ENCODE data around the gene PIEZO2.

PIEZO2 gene

DNA sequence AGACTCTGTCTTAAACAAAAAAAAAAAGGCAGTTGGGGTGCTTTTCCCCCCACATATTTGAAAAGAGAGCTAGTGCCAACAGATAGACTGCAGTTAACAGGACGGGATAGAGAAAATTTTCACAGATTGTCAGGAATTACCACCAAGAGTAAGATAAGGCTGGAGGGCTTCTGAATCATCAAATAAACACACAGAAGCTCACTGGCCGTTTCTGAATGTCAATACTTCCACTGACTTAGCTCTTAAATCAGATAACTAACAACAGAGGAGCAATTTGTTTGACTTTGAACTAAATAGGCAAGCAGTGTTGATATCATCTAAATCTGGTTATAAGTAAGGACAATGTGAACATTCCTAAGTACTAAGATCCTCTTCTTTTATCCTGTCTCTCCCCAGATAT is 34.7 kb downstream of the PIEZO2 start:
- no peaks in the 10 kb centered on the region for H3K36me3 Mint-ChIP-seq (ENCODE audit: insufficient read depth)
- H3K9me3 Mint-ChIP-seq = peaks cover 0 to 2% of the 10 kb centered on the region in 2 donors
- H3K27ac Mint-ChIP-seq = no peak overlapping the region
- no peak for DNase-seq
- H3K4me1 Mint-ChIP-seq (ENCODE audit: low read depth in 2 of 2) = no peaks in the 10 kb centered on the region
- H3K4me3 Mint-ChIP-seq = no peak overlapping the region
- no peaks in the 10 kb centered on the region for H3K27me3 Mint-ChIP-seq
- no peak for ATAC-seq (replicated peaks)

DNA sequence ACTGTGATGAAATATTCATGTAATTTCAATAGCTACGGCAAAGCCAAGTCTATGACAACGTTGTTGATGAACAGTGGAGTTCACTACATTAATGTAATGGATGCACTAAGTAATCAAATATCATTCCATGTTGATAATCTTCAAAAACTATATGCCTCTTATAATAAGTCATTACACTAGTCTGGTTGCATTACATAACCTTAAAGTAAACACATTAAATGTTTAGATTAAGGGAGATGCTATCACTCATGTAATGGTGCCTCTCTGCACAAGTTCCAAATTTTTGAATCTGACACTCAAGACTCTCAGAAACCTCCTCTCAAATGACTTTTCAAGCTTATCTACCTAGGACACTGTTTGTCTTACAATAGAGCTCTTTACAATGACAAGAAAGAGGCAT is 35.4 kb downstream of the PIEZO2 start:
- no peak overlapping the region for H3K4me3 Mint-ChIP-seq
- no peaks in the 10 kb centered on the region for H3K4me1 Mint-ChIP-seq (ENCODE audit: low read depth in 2 of 2)
- DNase-seq (no peak), ATAC-seq (replicated peaks) (no peak)
- H3K36me3 Mint-ChIP-seq (ENCODE audit: insufficient read depth) = no peaks in the 10 kb centered on the region
- H3K27me3 Mint-ChIP-seq = no peaks in the 10 kb centered on the region
- peaks cover 0 to 2% of the 10 kb centered on the region in 2 donors for H3K9me3 Mint-ChIP-seq
- no peak overlapping the region for H3K27ac Mint-ChIP-seq

DNA sequence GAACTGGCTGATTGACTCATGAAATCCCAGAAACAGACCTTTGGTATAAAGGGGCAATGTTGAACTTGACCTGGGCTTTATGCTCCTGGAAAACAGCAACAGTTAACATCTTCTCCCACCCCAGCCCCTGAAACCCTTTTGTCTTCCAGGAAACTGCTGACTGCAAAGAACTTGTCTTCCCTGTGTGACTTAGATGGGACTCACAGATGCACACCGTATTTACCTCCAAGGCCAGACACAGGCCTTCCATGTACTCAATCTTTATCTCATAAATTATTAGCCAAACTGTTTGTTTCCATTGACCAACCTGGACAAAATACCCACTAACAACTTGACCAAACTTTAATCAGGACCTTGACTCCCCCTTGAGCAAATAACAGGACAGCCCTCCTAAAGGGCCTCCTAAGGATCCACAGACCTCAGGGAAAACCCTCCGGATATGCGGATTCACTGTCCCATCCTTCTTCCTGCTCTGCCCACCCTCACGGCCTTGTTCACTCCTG is 36.3 kb downstream of the PIEZO2 start:
- peaks cover 0 to 2% of the 10 kb centered on the region in 2 donors for H3K9me3 Mint-ChIP-seq
- H3K27me3 Mint-ChIP-seq = no peaks in the 10 kb centered on the region
- H3K4me1 Mint-ChIP-seq (ENCODE audit: low read depth in 2 of 2) = no peaks in the 10 kb centered on the region
- no peak overlapping the region for H3K4me3 Mint-ChIP-seq
- DNase-seq = no peak
- no peaks in the 10 kb centered on the region for H3K36me3 Mint-ChIP-seq (ENCODE audit: insufficient read depth)
- ATAC-seq (replicated peaks) = no peak
- H3K27ac Mint-ChIP-seq = no peak overlapping the region

DNA sequence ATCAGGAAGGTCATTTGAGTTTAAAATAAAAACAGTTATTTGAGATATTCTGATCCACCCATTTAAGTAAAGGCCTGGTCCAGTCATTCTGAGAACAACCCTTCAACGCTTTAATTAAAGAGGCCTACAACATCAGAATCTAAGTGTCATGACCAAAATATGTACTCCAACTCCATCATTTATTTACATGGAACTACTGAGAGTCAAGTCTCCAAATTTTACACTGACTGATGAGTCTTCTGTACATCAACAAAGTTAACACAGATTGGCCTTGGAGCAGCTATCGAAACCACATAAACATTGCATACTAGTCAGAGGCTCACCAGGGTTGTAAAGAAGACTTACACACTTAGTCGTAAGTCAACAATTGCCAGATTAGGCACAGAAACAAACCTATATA is 37.1 kb downstream of the PIEZO2 start:
- Mint-ChIP-seq H3K4me1 (ENCODE audit: low read depth in 2 of 2) (no peaks in the 10 kb centered on the region), H3K4me3 (no peak overlapping the region), H3K27ac (no peak overlapping the region), H3K27me3 (no peaks in the 10 kb centered on the region), H3K9me3 (peaks cover 0 to 3% of the 10 kb centered on the region in 2 donors), H3K36me3 (ENCODE audit: insufficient read depth) (no peaks in the 10 kb centered on the region)
- DNase-seq (no peak), ATAC-seq (replicated peaks) (no peak)

DNA sequence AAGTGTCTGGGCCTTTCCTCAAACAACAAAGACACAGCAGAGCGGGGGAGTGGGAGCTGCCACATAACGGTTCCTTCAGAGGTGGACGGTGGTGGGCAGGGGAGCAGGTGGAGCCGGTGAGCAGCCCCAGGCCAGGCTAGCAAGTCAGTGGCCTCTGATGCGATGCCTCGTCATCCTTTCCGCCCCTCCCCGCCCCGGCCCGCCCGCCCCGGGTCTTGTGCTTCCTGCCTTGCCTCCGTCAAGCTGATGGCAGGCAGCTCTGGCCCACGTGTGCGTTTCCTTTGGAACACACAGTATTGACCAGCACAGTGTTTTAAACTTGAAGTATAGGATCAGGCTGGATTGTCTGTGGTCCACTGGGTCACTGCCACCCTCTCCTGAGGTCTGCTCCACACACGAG is 38.9 kb downstream of the PIEZO2 start:
- Mint-ChIP-seq H3K9me3 (peaks cover 0 to 3% of the 10 kb centered on the region in 2 donors), H3K27me3 (no peaks in the 10 kb centered on the region), H3K36me3 (ENCODE audit: insufficient read depth) (no peaks in the 10 kb centered on the region), H3K27ac (no peak overlapping the region), H3K4me3 (no peak overlapping the region), H3K4me1 (ENCODE audit: low read depth in 2 of 2) (no peaks in the 10 kb centered on the region)
- no peak for DNase-seq
- no peak for ATAC-seq (replicated peaks)

DNA sequence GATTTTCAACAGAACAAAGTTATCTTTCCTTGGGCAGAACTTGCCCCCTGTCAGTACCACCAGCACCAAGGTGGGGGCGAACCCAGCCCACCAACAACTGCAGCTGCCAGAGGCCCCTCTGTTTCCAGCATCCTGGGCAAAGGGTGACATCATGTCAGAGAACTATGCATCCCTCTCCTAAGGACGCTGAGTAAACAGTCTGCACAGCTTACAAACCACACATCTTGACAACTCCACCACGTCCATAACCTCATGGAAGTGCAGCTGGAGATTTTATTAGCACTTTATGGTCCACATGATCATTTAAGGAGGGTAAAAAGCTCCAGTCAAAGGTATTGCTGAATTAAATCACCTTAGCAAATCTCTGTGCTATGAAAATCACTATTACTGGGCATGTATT is 40.4 kb downstream of the PIEZO2 start:
- DNase-seq (no peak), ATAC-seq (replicated peaks) (no peak)
- H3K27ac Mint-ChIP-seq = no peak overlapping the region
- H3K27me3 Mint-ChIP-seq = no peaks in the 10 kb centered on the region
- H3K4me1 Mint-ChIP-seq (ENCODE audit: low read depth in 2 of 2) = no peaks in the 10 kb centered on the region
- H3K9me3 Mint-ChIP-seq = peaks cover 0 to 3% of the 10 kb centered on the region in 2 donors
- no peaks in the 10 kb centered on the region for H3K36me3 Mint-ChIP-seq (ENCODE audit: insufficient read depth)
- no peak overlapping the region for H3K4me3 Mint-ChIP-seq

DNA sequence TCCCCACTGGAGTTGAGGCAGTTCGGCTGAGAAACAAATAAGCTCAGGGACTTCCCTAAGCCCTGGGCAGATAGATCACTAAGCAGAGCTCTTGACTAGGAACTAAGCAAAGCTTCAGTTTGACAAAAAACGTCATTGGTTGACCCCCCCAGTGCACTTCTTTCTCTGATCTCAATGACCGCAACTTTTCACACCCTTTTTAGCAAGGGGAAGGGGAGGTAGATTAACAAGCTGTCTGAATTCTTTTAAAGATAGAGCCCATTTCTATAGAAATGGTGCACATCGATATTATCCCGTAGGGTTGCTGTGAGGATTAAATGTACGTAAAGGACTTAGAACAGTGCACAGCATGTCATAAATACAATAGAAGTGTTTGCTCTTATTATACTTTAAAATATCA is 42.5 kb downstream of the PIEZO2 start:
- H3K4me1 Mint-ChIP-seq (ENCODE audit: low read depth in 2 of 2) = no peaks in the 10 kb centered on the region
- no peak for DNase-seq
- H3K27me3 Mint-ChIP-seq = no peaks in the 10 kb centered on the region
- no peak overlapping the region for H3K4me3 Mint-ChIP-seq
- no peak overlapping the region for H3K27ac Mint-ChIP-seq
- peaks cover 0 to 3% of the 10 kb centered on the region in 2 donors for H3K9me3 Mint-ChIP-seq
- no peaks in the 10 kb centered on the region for H3K36me3 Mint-ChIP-seq (ENCODE audit: insufficient read depth)
- no peak for ATAC-seq (replicated peaks)

DNA sequence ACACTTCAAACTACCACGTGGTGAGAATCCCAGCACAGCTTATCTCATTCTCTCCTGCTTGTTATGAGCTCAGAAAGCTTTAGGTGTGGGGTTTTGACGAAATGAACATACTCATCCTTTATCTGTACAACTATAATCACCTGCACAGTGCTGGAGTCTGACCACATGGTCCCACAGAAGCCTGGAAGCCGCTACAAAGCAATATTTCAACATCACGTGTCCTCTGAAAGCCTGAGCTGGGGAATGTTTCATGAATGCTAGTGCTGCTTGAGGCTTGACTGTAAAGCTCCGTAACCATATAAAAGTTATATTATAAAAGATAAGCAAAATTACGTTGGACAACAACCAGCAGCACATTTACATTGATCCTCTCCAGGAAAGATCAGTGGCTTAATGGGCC is 43.9 kb downstream of the PIEZO2 start:
- Mint-ChIP-seq H3K9me3 (peaks cover 0 to 1% of the 10 kb centered on the region in 2 donors), H3K27me3 (no peaks in the 10 kb centered on the region), H3K36me3 (ENCODE audit: insufficient read depth) (no peaks in the 10 kb centered on the region), H3K4me3 (no peak overlapping the region), H3K27ac (no peak overlapping the region), H3K4me1 (ENCODE audit: low read depth in 2 of 2) (no peaks in the 10 kb centered on the region)
- ATAC-seq (replicated peaks) = no peak
- no peak for DNase-seq

DNA sequence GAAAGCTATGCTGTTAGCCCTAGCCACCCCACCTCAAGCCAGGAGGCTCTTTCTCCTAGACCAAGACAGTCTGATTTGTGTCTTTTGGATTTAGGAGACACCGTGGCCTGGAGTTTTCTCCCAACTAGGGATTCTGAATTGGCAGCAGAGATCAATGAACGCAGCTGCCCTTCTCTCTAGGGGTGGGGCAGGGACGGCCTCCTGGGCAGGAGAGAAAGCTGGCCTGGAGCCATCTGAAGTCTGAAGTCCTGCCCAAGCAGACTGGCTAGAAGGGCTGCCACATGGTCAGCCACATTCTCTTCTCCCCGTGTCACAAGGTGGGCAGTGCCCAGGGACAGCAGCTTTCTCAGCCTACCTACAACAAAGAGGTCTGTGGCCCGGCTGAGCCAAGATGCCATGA is 45.1 kb downstream of the PIEZO2 start:
- peaks cover 0 to 1% of the 10 kb centered on the region in 2 donors for H3K9me3 Mint-ChIP-seq

DNA sequence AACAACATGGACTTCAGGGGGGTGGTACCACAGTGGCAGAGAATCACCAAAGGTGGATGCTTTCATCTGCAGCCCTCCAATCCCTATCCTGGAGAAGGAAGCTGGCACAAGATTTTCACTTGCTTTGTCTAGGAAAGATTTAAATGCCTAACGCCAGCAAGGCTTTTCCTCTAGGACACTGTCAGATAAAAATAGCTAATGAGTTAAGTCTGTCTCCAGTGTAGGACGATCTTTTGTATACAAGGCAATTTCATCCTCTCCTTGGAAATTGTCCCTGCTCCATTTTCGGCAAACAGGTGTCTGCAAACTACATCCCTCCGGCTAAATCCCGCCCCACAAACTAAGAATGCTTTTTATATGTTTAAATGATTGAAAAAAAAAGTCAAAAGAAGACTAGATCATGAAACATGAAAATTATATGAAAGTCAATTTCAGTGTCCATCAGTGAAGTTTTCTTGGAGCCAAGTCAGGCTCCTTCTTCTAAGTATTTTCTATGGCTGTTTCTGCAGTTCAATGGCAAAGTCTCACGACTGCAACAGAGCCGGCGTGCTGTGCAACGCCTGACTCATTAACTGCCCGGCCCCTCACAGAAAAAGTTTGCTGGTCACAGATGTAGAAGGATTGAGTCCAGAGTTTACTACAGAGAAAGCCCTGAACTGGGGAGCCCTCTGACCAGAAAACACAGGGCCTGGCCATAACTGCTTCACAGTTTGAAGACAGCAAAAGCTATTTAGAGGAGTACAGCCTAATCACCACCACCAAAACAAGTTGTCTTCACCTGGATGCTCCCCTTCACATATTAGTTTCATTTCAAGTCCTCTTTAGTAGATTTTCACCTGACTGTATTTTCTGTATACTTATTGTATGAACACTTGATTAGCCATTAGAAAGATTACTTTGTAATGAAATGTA is 52.3 kb downstream of the PIEZO2 start:
- Mint-ChIP-seq H3K36me3 (ENCODE audit: insufficient read depth) (no peaks in the 10 kb centered on the region), H3K4me3 (no peak overlapping the region), H3K4me1 (ENCODE audit: low read depth in 2 of 2) (no peaks in the 10 kb centered on the region), H3K27ac (no peak overlapping the region), H3K27me3 (no peaks in the 10 kb centered on the region), H3K9me3 (no peaks in the 10 kb centered on the region)
- DNase-seq = no peak
- no peak for ATAC-seq (replicated peaks)

More for the DNA sequence above, 45.1 kb downstream of the PIEZO2 start:
- DNase-seq = no peak
- Mint-ChIP-seq H3K4me1 (ENCODE audit: low read depth in 2 of 2) (no peaks in the 10 kb centered on the region), H3K36me3 (ENCODE audit: insufficient read depth) (no peaks in the 10 kb centered on the region), H3K4me3 (no peak overlapping the region), H3K27ac (no peak overlapping the region), H3K27me3 (no peaks in the 10 kb centered on the region)
- no peak for ATAC-seq (replicated peaks)

DNA sequence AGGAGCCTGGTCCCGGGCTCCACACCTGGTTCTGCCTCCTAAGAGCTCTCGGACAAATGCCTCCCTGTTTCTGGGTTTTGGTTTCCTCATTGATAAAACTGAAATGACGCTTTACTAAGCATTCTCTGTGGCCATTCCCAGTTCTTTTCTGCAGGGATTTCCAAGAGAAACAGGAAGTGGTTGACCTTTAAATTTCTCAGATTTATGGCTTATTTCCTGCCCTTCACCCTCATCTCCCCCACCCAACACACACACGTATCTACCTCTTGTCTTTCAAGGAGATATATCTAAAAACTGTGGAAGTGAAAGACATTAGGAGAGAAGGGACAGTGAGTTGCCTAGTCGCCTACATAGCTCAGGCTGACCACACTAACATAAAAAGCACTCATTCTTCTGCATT is 53.0 kb downstream of the PIEZO2 start:
- H3K27ac Mint-ChIP-seq = no peak overlapping the region
- H3K4me1 Mint-ChIP-seq (ENCODE audit: low read depth in 2 of 2) = no peaks in the 10 kb centered on the region
- H3K4me3 Mint-ChIP-seq = no peak overlapping the region
- H3K27me3 Mint-ChIP-seq = no peaks in the 10 kb centered on the region
- no peak for DNase-seq
- H3K36me3 Mint-ChIP-seq (ENCODE audit: insufficient read depth) = no peaks in the 10 kb centered on the region
- no peak for ATAC-seq (replicated peaks)
- no peaks in the 10 kb centered on the region for H3K9me3 Mint-ChIP-seq

DNA sequence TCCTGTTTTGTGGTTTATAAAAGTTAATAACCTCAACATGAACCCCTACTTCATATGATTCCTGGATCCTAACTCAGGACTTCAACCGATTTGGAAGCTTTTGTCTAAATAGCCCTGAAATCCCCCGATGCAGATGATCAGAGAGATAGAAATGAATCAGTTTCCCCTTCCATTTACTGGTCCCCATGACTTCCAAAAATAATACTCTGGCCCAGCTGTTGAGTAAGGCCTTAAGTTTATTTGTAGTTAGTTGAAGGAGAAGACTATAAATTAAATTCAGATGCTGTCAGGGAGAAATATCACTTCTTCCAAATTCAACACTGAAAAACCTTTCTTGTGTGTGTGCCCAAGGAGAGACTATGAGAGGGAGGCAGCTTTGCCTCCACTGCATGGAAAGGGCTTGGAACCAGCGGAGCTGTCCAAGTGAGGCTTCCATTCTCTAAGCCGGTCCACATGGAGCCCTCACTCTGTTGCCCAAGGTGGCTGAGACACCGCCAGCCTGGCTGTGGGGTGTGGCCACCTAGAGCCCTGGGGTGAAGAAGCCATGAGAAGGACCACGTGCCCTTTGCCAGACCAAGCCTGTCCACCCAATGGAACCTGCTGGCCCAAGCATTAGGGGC is 53.6 kb downstream of the PIEZO2 start:
- H3K9me3 Mint-ChIP-seq = no peaks in the 10 kb centered on the region
- no peaks in the 10 kb centered on the region for H3K27me3 Mint-ChIP-seq
- DNase-seq (no peak), ATAC-seq (replicated peaks) (no peak)
- H3K36me3 Mint-ChIP-seq (ENCODE audit: insufficient read depth) = no peaks in the 10 kb centered on the region
- H3K4me3 Mint-ChIP-seq = no peak overlapping the region
- no peak overlapping the region for H3K27ac Mint-ChIP-seq
- no peaks in the 10 kb centered on the region for H3K4me1 Mint-ChIP-seq (ENCODE audit: low read depth in 2 of 2)

DNA sequence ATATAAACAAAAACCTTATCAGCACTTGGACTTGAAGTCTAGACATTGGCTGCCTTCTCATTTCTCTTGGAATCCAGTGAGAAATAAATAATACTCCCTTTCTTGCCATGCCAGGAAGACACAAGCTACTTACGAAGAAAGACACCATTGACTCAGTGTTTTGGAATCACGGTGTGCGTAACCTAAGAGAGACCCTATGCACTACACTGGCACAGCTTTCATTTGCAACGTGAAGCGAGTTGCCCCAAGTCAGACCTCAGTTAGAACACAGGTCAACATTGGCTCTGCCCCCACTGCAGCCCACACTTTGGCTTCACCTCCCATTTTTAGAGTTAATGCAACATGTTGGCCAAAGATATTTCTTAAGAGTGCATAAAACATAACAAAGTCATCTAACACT is 54.2 kb downstream of the PIEZO2 start:
- ATAC-seq (replicated peaks) (no peak), DNase-seq (no peak)
- H3K27me3 Mint-ChIP-seq = no peaks in the 10 kb centered on the region
- H3K27ac Mint-ChIP-seq = no peak overlapping the region
- no peaks in the 10 kb centered on the region for H3K4me1 Mint-ChIP-seq (ENCODE audit: low read depth in 2 of 2)
- H3K9me3 Mint-ChIP-seq = no peaks in the 10 kb centered on the region
- H3K36me3 Mint-ChIP-seq (ENCODE audit: insufficient read depth) = no peaks in the 10 kb centered on the region
- no peak overlapping the region for H3K4me3 Mint-ChIP-seq

DNA sequence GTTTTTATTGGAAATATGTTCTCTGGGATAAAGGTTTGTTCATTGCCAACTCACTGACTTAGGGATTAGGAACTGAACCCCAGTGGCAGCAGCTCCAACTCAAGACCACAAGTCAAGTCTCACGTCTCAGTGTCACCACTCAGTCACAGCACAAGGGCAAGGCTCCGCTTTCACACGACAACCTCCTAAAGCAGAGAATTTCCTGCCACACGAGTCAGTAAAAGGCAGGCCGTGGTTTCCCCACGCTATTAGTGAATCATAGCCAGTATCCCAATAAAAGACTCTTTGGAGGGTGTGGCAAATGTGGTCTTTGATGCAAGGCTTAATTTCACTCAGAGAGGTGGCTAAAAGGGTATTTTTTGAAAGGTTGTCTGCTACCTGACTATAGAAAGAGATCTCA is 57.6 kb downstream of the PIEZO2 start:
- no peaks in the 10 kb centered on the region for H3K4me1 Mint-ChIP-seq (ENCODE audit: low read depth in 2 of 2)
- H3K27me3 Mint-ChIP-seq = peaks cover 0 to 6% of the 10 kb centered on the region in 2 donors
- DNase-seq (no peak), ATAC-seq (replicated peaks) (no peak)
- H3K9me3 Mint-ChIP-seq = peaks cover 0 to 5% of the 10 kb centered on the region in 2 donors
- no peak overlapping the region for H3K27ac Mint-ChIP-seq
- H3K4me3 Mint-ChIP-seq = no peak overlapping the region
- no peaks in the 10 kb centered on the region for H3K36me3 Mint-ChIP-seq (ENCODE audit: insufficient read depth)
